A673 (cell line): Measurements from ENCODE around the gene HSPA1A.
"Not testable (repeated sequence)": the region's sequence is repeated elsewhere in the genome, so short reads cannot be mapped to it uniquely, and the experiment has no call there.

Experiments
- CTCF ChIP-seq: fragments of 300-800, 200-600 bp; sonication (generic); conservative IDR thresholded peaks from 2 replicates; pipeline ENCODE4 v1.5.1; 2017; ENCODE audit warnings: low read depth, mild to moderate bottlenecking, antibody characterized with exemption, low read length, moderate library complexity, mixed read lengths
- EZH2 ChIP-seq: fragments of 200-600 bp; sonication (generic); IDR thresholded peaks from 2 replicates; pipeline ENCODE4 v1.6.1; 2017; ENCODE audit warnings: borderline replicate concordance, low read depth, mild to moderate bottlenecking, mixed read lengths, antibody characterized with exemption, low read length; ENCODE audit not compliant: poor library complexity, severe bottlenecking

GRCh38 chr6:31838114-31838553 is 22.8 kb downstream of the HSPA1A start:
- TF ChIP-seq CTCF, EZH2: not testable (repeated sequence)
